SJSA1 (cell line): ENCODE results near the gene GPR176. TPM values are rescaled to one million over a fixed set of nuclear protein-coding genes. Genes with fewer than 3 reads are reported as not detected.

Source experiments
- DNase-seq, 2 experiments: peaks; one replicate each; pipeline ENCODE4 v3.0.0-alpha.2; 2015 to 2020; ENCODE audit warnings: low spot score in 2 of 2, low read depth in 1 of 2
- H3K27ac ChIP-seq: fragments of 250-450 bp; sonication (Bioruptor Pico); 2 replicates; pipeline ENCODE4 v1.5.1; 2020; ENCODE audit warnings: mild to moderate bottlenecking, moderate library complexity
- H3K27me3 ChIP-seq: fragments of 250-450 bp; sonication (Bioruptor Pico); replicated peaks from 2 replicates; pipeline ENCODE4 v1.5.1; 2020; ENCODE audit warnings: mild to moderate bottlenecking, moderate library complexity
- H3K36me3 ChIP-seq: fragments of 250-450 bp; sonication (Bioruptor Pico); 2 replicates; pipeline ENCODE4 v1.5.1; 2020; ENCODE audit warnings: mild to moderate bottlenecking
- H3K4me1 ChIP-seq: fragments of 250-450 bp; sonication (Bioruptor Pico); replicated peaks from 2 replicates; pipeline ENCODE4 v1.6.1; 2021; ENCODE audit warnings: mild to moderate bottlenecking
- H3K4me3 ChIP-seq: fragments of 250-450 bp; sonication (Bioruptor Pico); 2 replicates; pipeline ENCODE4 v1.5.1; 2020; ENCODE audit warnings: mild to moderate bottlenecking
- H3K9me3 ChIP-seq: fragments of 250-450 bp; sonication (Bioruptor Pico); replicated peaks from 2 replicates; pipeline ENCODE4 v1.5.1; 2020; ENCODE audit warnings: mild to moderate bottlenecking
- total RNA-seq: library from RNA; depleted of rRNA; stranded (reverse); fragments of >200 nt; shearing (Covaris generic); gene quantifications from 2 replicates; pipeline ENCODE4 v1.2.3, GENCODE V29; 2014

GPR176 gene
- total RNA-seq, 1 experiment from 2014 or later, result 117 TPM

DNA sequence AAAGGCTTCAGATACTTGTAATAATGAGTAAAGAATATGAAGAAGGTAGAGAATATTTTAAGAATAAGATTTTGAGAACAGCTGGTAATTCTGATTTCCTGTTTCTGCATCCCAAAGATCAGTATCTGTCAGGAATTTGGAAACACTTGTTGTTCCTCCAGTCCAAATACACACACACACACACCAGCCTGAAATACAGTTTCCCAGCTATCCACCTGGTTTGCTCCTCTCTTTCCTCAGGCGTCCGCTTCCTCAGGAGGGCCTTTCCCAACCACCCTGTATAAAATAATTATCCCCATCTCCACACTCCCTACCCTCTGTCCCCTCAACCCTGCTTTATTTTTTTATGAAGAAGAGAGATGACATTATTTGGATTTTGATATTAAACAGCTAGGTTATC, 135.4 kb downstream of the GPR176 start:
- DNase-seq, result no peak
- Histone ChIP-seq H3K27me3 (no peaks in the 10 kb centered on the region), H3K27ac (peak overlapping the region; percentile 31; the same call in 1 of the 2 replicates), H3K4me3 (no peak overlapping the region), H3K36me3 (peaks cover 10% of the 10 kb centered on the region), H3K4me1 (peaks cover 64% of the 10 kb centered on the region), H3K9me3 (peaks cover 7% of the 10 kb centered on the region)

DNA sequence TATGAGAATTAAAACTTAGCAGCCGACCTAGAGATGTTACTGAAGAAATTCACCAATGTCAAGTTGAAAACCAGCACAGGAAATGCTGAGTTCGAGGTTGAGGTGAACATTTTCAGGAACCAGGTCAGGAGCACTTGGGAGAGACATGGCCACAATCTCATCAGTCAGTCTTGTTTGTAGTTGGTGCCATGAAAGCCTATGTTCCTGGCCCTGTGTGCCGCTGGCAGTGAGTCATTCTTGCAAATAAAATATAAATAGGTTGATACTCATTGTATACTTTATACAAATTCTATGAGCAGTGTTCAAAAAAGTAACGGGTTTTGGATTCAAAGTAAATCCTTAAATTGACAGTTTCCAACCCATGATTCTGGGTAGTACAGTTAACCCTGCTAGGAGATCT, 135.9 kb downstream of the GPR176 start:
- Histone ChIP-seq H3K27me3 (no peaks in the 10 kb centered on the region), H3K36me3 (peaks cover 10% of the 10 kb centered on the region), H3K9me3 (peaks cover 7% of the 10 kb centered on the region), H3K4me3 (peak overlapping the region; percentile 93; the same call in 1 of the 2 replicates), H3K4me1 (peaks cover 59% of the 10 kb centered on the region), H3K27ac (peak overlapping the region; percentile 81)
- peak; percentile 36 to 57 for DNase-seq

DNA sequence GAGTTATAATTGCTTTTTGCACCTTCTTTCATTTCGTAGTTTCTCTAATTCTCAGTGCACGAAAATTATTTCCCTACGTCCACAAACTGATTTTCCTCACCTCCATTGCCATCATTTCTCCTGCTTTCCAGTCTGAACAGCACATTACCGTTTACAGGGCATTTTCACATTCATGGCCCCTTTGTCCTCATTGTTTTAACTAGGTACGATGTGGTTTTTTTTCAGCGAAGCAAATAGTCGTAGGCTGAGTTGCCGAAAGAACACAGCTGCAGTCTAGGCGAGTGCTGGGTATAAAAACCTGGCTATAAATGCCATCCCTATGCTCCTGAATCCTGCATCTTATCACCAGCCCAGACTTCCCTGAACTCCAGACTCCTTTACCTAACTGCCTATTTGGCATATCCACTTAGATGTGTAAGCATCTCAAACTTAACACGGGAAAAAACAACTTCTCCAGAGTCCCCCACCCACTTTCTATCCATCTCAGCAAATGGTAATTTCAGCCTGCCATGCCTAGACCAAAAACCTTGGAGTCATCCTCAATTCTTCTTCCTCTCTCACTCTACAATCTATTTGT, 136.7 kb downstream of the GPR176 start:
- Histone ChIP-seq H3K4me1 (peaks cover 51% of the 10 kb centered on the region), H3K36me3 (peaks cover 10% of the 10 kb centered on the region), H3K27me3 (no peaks in the 10 kb centered on the region), H3K27ac (peak overlapping the region; percentile 81), H3K4me3 (peak overlapping the region; percentile 93), H3K9me3 (peaks cover 7% of the 10 kb centered on the region)
- DNase-seq, result no peak

DNA sequence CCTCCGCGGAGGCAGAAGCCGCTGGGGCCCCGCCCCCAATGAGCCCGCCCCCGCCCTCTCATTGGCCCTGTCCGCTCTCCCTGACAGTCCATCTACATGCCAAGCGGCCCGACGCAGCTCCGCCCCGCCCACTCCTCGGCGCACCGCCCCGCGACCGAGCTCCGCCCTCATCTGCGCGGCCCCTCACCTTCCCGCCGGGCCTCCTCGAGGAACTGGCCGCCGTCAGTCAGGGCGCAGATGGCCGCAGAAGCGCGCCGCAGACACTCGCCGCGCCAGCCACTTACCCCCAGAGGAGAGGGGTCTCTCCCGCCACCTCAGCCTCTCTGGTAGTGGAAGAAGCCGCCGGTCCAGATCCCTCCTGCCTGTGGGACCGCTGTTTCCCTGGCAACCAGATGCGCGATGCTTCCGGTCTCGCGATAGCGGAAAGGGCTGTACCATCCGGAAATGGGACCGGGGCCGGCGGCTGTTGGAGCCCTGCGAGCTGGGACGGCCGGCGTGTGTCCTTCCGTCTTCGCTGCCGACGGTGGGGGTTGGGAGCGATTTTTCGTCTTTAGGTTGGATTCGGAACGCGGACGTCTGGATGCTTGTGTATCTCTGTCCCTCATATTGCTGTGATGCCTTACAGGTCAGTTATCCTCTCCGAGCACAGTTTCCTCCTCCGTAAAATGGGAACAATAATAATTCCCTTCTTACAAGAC, 137.5 kb downstream of the GPR176 start, which contains the start of gene FSIP1:
FSIP1 (minus strand) TSS at position 401 of the 698 bp plus-strand sequence. CDS start 6,317 bp downstream, outside the sequence.
- H3K4me3 ChIP-seq, result peak within 1 kb of the TSS; percentile 93
- peaks cover 7% of the 10 kb centered on the region for H3K9me3 ChIP-seq
- peak within 1 kb of the TSS; percentile 81 for H3K27ac ChIP-seq
- DNase-seq, result peak; percentile 98 to 99
- H3K27me3 ChIP-seq, result no peaks in the 10 kb centered on the region
- H3K4me1 ChIP-seq, result peaks cover 45% of the 10 kb centered on the region
- peaks cover 10% of the 10 kb centered on the region for H3K36me3 ChIP-seq

DNA sequence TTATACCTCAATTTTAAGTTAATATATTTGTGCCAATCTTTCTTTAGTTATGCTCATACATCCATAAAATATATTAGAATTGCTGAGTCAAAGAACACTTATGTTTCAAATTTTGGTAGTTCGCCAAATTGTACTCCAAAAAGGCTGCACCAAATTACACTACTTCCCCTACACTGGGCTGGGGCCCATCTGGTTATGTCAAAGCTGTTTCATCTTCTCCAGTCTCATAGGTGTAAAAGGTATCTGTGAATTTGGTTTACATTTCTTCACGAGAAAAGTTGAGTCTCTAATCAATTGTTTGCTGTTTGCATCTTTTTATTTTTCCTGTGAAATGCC, 138.1 kb downstream of the GPR176 start:
- peak overlapping the region; percentile 93 for H3K4me3 ChIP-seq
- peaks cover 7% of the 10 kb centered on the region for H3K9me3 ChIP-seq
- DNase-seq, result no peak
- H3K4me1 ChIP-seq, result peaks cover 44% of the 10 kb centered on the region
- H3K27ac ChIP-seq, result peak overlapping the region; percentile 43; the same call in 1 of the 2 replicates
- H3K27me3 ChIP-seq, result no peaks in the 10 kb centered on the region
- H3K36me3 ChIP-seq, result peaks cover 10% of the 10 kb centered on the region

DNA sequence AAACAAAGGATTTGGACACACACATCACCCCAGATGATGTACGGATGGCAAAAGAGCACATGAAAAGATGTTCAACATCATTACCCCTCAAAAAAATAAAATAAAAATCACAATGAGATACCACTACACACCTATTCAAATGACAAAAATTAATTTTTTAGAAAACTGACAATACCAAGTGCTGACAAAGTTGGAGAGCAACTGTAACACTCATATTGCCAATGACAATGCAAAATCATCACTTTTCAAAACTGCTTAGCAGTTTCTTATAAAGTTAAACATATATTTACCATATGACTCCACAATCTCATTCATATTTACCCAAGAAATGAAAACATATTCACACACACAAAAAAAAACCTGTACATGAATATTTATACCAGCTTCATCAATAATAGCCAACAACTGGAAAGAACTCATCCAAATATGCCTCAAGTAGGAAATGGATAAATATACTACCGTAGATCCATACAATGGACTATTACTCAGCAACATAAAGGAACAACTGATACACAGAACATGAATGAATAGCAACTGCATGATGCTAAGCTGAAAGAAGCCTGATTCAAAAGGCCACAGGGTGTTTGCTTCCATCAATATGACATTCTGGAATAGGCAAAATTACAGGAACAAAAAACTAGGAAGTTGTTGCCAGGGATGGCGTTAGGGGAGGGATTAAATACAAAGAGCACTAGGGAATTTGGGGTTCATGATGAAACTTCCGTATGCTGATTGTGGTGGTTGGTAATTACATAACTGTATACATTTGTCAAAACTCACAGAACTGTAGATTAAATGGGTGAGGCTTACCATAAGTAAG, 138.7 kb downstream of the GPR176 start:
- no peak overlapping the region for H3K4me3 ChIP-seq
- H3K9me3 ChIP-seq, result peaks cover 7% of the 10 kb centered on the region
- H3K36me3 ChIP-seq, result peaks cover 10% of the 10 kb centered on the region
- no peak overlapping the region; the same call in 1 of the 2 replicates for H3K27ac ChIP-seq
- H3K27me3 ChIP-seq, result no peaks in the 10 kb centered on the region
- H3K4me1 ChIP-seq, result peaks cover 40% of the 10 kb centered on the region
- no peak for DNase-seq

DNA sequence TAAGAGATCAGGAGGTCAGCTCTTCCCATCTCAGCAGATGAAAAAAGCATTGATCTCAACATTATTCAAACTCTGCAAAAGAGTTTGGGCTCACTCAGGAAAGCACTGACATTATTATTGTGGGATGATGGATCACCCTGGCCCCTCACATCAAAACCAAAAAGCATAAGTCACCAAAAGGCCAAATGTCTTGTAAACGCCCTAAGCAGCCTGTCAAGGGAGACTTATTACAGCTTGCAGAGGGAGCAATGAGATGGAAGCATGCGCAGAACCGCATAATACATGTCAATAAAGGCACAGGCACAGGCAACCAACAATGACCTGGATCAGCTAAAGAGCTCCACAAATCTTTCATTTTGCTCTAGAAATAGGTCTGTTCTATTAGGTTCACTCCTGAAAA, 142.0 kb downstream of the GPR176 start:
- H3K9me3 ChIP-seq, result peaks cover 7% of the 10 kb centered on the region
- H3K27ac ChIP-seq, result no peak overlapping the region
- no peak overlapping the region for H3K4me3 ChIP-seq
- DNase-seq, result no peak
- no peaks in the 10 kb centered on the region; the same call in 1 of the 2 replicates for H3K36me3 ChIP-seq
- no peaks in the 10 kb centered on the region for H3K27me3 ChIP-seq
- peaks cover 7% of the 10 kb centered on the region for H3K4me1 ChIP-seq

DNA sequence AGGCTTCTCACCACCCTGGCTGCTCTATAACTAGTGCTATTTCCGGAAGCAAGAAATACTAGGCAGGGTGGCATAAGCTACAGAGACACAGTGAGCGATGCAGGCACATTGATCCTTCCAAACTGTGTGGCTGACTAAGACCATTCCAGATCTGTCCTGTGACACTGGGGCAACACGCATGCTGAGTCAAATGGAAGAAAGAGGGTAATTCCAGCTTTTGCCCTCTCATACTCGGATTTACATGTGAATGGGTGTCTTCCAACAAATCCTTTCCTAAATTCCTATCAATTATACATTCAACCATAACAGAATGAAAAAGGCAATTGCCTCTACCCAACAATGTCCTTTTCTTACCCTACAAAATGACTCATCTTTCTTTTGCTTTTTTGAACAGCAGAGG, 142.6 kb downstream of the GPR176 start:
- Histone ChIP-seq H3K4me1 (peaks cover 7% of the 10 kb centered on the region), H3K36me3 (no peaks in the 10 kb centered on the region; the same call in 1 of the 2 replicates), H3K27me3 (no peaks in the 10 kb centered on the region), H3K27ac (no peak overlapping the region), H3K4me3 (no peak overlapping the region), H3K9me3 (peaks cover 7% of the 10 kb centered on the region)
- DNase-seq, result no peak

DNA sequence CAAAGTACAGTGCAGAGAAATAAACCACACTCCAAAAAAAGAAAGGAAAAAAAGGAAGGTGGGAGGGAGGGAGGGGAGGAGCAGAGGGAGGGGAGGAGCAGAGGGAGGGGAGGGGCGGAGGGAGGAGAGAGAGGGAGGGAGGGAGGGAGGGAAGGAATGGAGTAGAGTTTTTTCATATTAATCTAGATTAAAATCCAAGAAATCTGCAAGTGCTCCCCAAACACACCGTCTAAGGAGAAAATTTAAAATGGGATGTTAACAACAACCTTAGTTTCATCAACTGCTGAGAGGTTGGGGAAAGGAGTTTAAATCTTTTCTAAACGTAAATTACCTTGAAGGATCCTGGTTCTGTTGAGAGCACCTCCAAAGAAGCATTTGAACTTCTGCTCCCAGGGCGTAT, 144.0 kb downstream of the GPR176 start:
- peaks cover 11% of the 10 kb centered on the region for H3K4me1 ChIP-seq
- H3K36me3 ChIP-seq, result no peaks in the 10 kb centered on the region
- no peak overlapping the region for H3K27ac ChIP-seq
- no peaks in the 10 kb centered on the region for H3K9me3 ChIP-seq
- no peak for DNase-seq
- no peak overlapping the region for H3K4me3 ChIP-seq
- H3K27me3 ChIP-seq, result no peaks in the 10 kb centered on the region

DNA sequence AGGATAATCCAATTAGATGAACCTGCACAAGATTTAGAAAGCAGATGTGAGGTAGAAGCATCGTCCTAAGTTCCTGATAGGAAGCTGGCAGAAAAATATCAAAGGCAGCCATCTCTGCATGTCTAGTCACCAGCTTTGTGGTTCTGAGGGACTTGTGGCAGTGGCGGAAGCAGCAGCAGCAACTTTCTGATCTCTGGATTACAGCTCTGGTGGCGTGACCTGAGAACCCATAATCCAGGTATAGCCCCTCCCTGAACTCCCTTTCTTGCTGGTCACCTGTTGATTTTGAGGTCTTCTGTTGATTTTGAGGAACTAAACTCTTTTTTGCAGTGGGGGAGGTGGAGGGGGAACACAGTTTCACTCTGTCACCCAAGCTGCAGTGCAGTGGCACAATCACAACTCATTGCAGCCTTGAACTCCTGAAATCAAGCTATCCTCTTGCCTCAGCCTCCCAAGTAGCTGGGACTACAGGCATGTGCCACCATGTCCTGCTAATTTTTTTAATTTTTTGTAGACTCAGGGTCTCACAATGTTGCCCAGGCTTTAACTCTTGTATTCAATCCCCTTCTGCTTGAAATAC, 145.3 kb downstream of the GPR176 start:
- no peaks in the 10 kb centered on the region for H3K27me3 ChIP-seq
- no peak for DNase-seq
- H3K36me3 ChIP-seq, result no peaks in the 10 kb centered on the region
- H3K4me1 ChIP-seq, result peaks cover 16% of the 10 kb centered on the region
- no peaks in the 10 kb centered on the region for H3K9me3 ChIP-seq
- H3K4me3 ChIP-seq, result no peak overlapping the region
- no peak overlapping the region for H3K27ac ChIP-seq

DNA sequence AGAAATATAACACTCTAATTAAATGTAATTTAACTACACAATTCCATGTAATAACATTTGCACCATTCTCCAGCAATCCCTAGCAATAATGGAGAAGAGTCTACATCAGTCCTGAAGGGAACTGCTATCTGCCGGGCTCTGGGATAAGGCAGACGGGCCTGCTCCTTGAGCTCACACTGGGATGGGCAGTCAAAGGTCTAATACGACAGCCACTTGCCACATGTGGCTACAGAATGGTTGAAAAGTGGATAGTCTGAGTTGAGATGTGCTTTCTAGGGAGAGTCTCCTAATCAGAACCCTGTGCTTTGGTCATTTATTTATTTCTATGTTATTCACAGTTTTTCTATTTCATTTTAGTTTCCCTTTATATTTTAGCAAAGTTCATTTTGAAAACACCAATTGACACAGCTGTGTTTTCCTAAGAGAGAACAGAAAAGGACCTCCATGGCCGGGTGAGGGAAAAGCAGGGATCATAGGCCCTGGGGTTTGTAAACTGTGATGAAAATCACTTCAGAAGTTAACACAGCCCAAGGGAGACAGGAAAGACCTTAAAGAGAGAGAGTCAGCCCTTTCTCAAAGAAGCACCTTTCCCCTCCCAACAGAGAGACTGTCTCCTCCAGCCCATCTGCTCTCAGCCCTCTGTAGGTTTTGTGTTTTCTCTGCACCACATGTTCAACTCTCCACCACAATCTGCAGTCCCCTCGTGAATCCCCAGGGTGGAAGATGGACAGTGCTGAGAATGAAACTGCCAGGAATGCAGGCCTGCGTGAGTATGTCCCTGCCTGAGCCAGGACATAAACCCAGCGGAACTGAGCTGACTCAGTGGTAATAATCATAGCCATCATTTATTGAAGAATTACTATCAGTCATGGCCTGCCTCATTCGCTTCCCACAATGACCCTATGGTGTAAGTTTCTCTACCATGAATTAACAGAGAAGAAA, 149.0 kb downstream of the GPR176 start:
- H3K36me3 ChIP-seq, result no peaks in the 10 kb centered on the region
- H3K4me1 ChIP-seq, result peaks cover 13% of the 10 kb centered on the region
- H3K27me3 ChIP-seq, result no peaks in the 10 kb centered on the region
- no peaks in the 10 kb centered on the region for H3K9me3 ChIP-seq
- peak overlapping the region; percentile 9; the same call in 1 of the 2 replicates for H3K4me3 ChIP-seq
- peak; percentile 65 to 68 for DNase-seq
- peak overlapping the region; percentile 63 for H3K27ac ChIP-seq

DNA sequence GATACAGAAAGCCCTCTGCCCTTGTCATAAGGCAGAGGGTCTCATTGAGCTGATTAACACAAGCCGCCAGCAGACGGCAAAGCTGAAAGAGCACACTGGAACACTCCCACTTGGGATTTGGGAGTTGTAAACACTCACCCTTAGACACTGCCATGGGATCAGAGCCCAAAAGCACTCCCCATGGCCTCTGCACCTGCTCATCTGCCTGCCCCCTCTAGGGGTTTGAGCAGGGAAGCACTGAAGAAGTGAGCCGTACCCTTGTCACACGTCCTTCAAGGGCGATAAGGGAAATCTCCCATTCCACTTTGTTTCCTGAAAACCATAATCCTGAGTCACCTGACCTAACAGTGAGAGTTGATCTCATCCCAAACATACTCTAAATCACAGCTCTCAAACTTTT, 152.1 kb downstream of the GPR176 start:
- Histone ChIP-seq H3K9me3 (no peaks in the 10 kb centered on the region), H3K27ac (no peak overlapping the region), H3K4me1 (peaks cover 13% of the 10 kb centered on the region), H3K36me3 (no peaks in the 10 kb centered on the region), H3K27me3 (no peaks in the 10 kb centered on the region), H3K4me3 (no peak overlapping the region)
- DNase-seq, result no peak

DNA sequence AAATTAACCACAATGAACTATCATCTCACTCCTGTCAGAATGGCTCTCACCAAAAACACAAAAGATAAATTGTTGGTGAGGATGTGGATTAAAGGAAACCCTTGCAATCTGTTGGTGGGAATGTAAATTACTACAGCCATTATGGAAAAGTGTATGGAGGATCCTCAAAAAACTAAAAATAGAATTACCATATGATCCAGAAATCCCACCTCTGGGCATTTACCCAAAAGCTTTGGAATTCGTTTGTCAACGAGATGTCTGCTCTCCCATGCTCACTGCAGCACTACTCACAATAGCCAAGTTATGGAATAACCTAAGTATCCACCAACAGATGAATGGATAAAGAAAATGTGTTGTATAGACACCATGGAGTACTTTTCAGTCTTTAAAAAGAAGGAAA, 159.1 kb downstream of the GPR176 start:
- Histone ChIP-seq H3K9me3 (no peaks in the 10 kb centered on the region; the same call in 1 of the 2 replicates), H3K27ac (peak overlapping the region; percentile 21; the same call in 1 of the 2 replicates)
- DNase-seq, result no peak

More for the DNA sequence above, 159.1 kb downstream of the GPR176 start:
- Histone ChIP-seq H3K4me1 (peaks cover 6% of the 10 kb centered on the region; the same call in 1 of the 2 replicates), H3K36me3 (no peaks in the 10 kb centered on the region), H3K4me3 (no peak overlapping the region), H3K27me3 (no peaks in the 10 kb centered on the region)
